GM19397 (cell line): Measurements from ENCODE around the gene NEGR1.
A peak's percentile ranks its signal among the peaks of the same experiment; 100 is the strongest.
"Not testable (repeated sequence)": the region's sequence is repeated elsewhere in the genome, so short reads cannot be mapped to it uniquely, and the experiment has no call there.

Experiments used
- ATAC-seq: cut with Tn5 transposase; IDR thresholded peaks from one replicate; pipeline ENCODE4 v1.9.1; 2021; ENCODE audit warnings: mild to moderate bottlenecking, moderate library complexity; ENCODE audit not compliant: unreplicated experiment

The NEGR1 gene

DNA sequence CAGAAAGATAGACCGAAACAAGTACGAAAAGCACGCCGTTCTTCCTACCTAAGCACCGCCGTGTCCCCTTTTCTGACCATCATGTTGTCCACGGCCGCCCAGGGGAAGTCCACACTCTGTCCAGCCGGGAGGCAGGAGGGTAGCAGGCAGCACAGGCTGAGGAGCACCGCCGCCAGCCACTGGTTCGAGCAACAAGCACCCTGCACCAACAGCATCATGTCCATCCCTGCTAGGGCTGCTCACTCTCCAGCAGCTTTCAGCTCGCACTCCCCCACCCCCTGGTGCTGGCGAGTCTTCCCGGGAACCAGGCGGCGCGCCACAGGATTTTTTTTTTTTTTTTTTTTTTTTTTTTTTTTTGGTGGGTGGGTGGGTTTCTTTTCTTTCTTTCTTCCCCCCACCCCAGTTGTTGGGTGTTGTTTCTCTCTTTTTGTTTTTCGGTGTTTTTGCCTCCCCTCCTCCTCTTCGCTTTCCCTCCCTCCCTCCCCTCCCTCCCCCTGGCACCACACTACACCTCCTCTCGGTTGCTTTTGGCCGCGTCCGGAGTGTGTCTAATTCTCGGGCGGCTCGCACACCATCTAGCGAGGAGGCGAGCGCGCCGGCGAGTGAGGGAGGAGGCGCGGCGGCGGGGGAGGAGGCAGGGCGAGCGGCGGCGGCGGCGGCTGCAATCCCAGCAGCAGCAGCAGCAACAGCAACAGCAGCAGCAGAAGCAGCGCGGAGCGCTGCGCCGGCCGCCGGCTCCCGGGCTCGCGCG, at the start of gene NEGR1:
Gene NEGR1 (minus strand): TSS at position 269 of the 751 bp plus-strand sequence.
- peak; percentile 76 for ATAC-seq

DNA sequence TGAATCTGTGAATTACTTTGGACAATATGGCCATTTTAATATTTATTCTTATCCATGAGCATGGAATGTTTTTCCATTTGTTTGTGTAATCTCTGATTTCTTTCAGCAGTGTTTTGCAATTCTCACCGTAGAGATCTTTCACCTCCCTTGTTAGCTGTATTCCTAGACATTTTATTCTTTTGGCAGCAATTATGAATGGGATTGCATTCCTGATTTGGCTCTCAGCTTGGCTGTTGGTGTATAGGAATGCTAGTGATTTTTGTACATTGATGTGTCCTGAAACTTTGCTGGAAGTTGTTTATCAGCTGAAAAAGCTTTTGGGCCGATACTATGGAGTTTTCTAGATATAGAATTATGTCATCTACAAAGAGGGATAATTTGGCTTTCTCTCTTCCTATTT, 44.2 kb upstream of the NEGR1 start:
- no peak for ATAC-seq

DNA sequence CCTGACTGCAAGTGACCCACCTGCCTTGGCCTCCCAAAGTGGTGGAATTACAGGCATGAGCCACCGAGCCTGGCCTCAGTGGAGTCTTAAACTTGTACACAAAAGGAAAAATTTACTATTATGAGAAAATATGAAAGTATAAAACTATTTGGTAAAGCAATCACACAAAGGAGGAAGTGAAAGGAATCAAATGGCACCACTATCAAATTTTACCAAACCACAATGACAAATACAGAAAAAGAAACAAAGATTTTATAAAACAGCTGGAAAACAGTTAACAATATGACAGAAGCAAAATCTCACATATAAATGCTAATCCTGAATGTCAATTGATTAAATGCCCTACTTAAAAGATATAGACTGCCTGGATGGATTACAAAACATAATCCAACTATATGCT, 42.1 kb upstream of the NEGR1 start:
- ATAC-seq = no peak

GRCh38 chr1:72322910-72323309, 40.6 kb upstream of the NEGR1 start:
- no peak for ATAC-seq

- no peak for ATAC-seq
These were observed 14.2 kb upstream of the NEGR1 start for GRCh38 chr1:72296501-72296900.

- no peak for ATAC-seq
These were observed 6.5 kb upstream of the NEGR1 start for GRCh38 chr1:72288886-72289285.

GRCh38 chr1:72286401-72286800, 4.1 kb upstream of the NEGR1 start:
- no peak for ATAC-seq

DNA sequence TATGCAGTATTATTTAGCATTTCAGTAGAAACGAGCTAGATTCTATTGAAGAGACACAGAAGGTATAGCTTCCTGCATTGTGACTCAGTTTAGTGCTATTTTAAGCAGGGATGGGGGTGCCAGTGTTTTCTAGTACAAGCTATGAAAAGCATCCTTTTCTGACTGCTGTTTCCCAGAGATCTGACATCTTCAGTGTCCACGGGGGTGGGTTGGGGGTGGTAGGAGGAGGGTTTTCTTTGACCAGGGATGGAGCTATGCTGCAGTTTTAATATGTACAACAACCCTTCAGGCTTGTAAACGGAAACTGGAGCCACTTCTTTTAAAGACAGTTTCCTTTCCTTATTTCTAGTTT, 2.7 kb upstream of the NEGR1 start:
- no peak for ATAC-seq

DNA sequence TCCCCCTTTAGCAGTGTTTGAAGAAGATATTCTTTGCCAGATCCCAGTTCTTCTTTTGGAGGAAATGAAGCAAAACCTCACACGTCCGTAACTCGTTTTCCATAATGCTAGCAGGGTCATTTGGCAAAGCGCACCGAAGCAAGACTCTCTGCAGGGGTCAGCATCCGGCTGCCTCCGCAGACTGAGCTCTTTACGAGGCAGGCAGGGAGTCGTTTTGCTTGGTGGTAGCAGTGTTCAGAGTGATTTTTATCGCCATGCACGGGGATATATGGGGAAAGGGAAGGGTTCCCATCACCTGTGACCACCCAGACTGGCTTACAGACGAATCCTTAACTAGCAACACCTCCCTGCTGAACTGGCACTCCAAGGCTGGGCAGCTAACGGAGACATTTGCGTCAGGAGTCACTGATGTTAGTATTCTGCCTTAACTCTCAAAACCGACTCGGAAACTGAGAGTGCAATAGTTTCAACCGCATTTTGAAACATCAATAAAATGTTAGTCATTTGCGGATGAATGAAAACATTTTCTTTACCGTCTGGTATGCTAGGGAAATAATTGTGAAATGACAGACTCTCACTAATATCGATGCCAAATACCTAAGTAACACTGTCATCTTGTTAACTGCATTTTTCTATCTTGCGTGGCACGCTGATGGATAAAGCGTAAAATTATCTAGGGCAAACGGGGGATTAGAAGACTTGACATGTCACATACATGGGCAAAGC, 2.2 kb upstream of the NEGR1 start:
- peak; percentile 54 for ATAC-seq

- ATAC-seq = no peak
These were observed 1.7 kb upstream of the NEGR1 start for GRCh38 chr1:72284084-72284347.

- ATAC-seq = no peak
These were observed 1.2 kb upstream of the NEGR1 start for GRCh38 chr1:72283307-72284083.

GRCh38 chr1:72283022-72283306, 625 bp upstream of the NEGR1 start:
- ATAC-seq = peak; percentile 7

DNA sequence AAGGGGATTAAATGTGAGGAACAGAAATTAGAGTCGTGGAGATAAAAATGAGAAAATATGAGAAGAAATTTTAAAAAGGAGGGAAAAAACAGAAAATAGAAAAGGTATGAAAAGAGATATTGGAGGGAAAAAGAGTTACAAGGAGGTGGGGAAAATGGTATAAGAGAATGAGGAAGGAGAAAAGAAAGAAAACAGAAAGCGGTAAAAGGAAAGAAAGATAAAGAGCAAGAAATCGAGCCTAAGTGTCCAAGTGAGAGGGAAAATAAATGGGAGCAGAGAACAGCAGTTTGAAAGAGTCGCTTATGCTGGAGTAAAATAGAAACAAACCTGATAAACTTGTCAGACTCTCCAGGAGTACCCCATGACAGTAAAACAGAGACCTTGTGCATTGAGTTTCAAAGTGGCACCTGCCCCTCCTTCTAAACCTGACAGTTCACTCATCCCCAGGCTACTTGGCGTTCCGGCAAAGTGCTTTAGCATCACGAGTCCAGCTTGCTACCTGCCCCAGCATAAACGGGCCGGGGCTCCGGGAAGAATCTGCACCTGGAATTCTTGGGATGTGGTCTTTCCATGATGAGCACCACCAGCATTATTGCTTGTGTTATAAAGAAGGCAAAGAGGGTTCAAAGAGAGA, 585 bp downstream of the NEGR1 start:
- ATAC-seq = no peak

DNA sequence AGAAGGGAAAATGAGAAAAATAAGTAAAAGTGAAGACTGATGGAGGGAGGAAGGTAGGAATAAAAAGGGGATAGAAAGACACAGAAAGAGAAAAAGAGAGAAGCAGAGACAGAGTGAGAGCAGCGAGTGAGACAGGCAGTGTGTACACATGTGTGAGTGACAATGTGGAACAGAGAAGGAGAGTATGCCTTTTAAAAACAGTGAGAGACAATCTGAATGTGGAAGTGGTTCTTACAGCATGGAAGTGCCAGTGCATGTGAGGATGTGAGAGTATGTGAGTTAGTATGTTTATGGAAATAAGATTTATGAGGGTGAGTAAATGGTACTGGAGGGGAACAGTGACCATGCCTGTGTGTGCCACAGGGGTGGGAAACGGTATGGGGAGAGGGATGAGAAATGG, 1.2 kb downstream of the NEGR1 start:
- ATAC-seq = no peak

- ATAC-seq = no peak
These were observed 1.6 kb downstream of the NEGR1 start for GRCh38 chr1:72280711-72281110.

- ATAC-seq = no peak
These were observed 2.2 kb downstream of the NEGR1 start for GRCh38 chr1:72280131-72280530.

DNA sequence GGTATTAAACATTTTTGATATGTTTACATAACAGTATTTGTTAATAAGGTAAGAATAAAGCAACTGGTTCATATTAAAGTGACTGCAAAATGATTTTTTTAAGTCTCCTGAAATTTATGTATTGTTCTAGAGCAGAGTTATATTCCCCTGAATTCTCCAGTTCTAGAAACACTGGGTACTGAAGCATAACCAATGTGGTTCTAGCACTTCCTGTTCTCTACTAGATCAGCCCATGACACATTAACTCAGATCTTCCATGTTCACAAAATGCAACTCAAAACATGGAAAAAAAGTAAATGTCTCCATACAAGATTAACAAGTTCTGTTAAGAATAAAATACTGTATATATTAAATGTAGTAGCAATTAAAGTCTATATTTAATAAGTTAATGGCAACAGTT, 3.9 kb downstream of the NEGR1 start:
- ATAC-seq = no peak

- no peak for ATAC-seq
These were observed 10.7 kb downstream of the NEGR1 start for GRCh38 chr1:72271555-72272085.

- ATAC-seq = no peak
These were observed 19.6 kb downstream of the NEGR1 start for GRCh38 chr1:72262735-72263134.

DNA sequence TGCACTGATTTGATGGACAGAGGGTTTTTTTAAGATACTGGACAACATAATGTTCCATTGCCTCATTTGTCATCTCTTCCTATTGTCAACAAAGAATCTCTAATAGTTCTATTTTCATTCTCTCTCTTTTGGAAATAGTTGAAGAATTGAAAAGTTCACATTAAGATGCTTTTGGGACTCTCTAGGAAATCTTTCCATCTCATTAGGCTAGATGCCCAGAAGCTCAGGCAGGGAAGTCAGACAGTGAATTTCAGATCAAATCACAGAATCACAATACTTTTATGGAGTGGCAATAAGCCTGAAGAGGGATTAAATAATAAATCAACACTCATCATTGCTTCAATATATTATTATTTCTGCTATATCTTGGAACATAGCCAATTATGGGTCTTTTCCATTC, 29.2 kb downstream of the NEGR1 start:
- no peak for ATAC-seq

GRCh38 chr1:72241397-72241796, 40.9 kb downstream of the NEGR1 start:
- no peak for ATAC-seq

DNA sequence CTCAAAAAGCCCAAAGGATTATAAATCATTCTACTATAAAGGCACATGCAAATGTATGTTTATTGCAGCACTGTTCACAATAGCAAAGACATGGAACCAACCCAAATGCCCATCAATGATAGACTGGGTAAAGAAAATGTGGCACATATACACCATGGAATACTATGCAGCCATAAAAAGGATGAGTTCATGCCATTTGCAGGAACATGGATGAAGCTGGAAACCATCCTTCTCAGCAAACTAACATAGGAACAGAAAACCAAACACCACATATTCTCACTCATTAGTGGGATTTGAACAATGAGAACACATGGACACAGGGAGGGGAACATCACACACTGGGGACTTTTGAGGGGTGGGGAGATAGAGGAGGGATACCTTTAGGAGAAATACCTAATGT, 46.4 kb downstream of the NEGR1 start:
- not testable (repeated sequence) for ATAC-seq
